GM18858 (cell line): ENCODE results near the gene ARRB2.

Experiments
- ATAC-seq: cut with Tn5 transposase; IDR thresholded peaks from one replicate; pipeline ENCODE4 v1.9.1; 2021; ENCODE audit not compliant: unreplicated experiment

Gene ARRB2

DNA sequence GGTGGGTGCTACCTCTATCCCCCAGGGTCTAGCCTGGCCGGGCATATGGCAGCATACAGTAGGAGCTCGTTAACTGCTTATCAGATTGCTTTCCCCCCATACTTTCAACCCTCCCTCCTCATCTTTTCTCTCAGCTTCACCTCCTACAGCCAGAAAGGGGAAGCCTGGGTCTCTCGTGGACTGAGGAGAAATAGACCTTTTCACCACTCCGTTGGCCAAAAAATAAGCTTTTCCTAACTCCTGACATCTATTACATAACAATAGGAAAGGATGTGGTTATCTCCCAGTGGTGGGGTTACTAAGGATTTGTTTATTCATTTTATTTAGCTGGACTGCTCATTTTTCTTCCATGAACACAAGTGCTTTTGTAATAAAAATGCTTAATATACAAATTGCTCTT lies 38.3 kb downstream of the ARRB2 start:
- no peak for ATAC-seq

DNA sequence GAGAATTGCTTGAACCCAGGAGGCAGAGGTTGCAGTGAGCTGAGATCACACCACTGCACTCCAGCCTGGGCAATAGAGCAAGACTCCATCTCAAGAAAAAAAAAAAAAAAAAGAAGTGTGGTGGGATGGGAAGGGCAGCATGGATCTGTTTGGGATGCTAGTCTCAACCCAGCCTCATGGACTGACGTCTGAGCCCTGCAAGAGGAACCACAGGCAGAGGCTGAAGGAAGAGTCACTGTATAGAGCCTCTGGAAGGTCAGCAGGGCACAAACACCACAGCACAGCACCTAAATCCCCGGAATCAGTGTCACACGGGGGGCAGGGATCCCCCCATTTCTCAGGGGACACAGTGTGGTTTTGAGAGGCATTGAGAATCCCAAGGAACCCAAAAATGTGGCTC lies 40.2 kb downstream of the ARRB2 start:
- ATAC-seq = no peak

DNA sequence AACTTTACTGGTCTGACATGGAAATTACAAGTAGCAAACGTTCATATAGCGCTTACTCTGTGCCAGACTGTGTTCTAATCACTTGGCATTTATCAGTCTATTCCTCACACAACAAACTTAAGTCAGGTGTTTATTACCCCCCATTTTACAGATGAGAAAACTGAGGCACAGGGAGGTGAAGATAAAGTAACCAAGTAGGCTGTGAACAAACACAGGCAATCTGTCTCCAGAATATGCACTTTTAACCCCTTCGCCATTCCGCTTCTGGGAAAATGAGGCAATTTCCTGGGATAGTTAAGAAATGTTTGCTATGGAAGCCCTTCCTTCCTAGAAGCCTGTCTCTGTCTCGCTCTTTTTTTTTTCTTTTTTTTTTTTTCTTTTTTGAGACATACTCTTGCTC lies 41.5 kb downstream of the ARRB2 start:
- no peak for ATAC-seq

DNA sequence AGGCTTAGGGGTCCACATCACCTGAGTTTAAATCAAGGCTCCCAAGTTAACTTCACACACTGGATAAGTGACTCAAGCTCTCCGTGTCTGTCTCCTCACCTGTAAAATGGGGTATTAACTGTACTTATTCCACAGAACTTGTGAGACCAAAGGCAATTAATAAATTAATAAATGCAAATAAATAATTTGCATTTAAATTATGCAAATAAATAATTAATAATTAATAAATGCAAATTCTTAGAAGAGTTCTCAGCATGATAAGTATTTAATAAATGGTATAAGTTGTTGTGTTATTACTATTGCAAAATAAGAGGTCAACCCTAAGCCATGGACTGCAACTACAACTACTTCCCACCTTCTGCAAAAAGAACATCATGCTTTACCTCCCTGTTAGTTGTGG lies 43.0 kb downstream of the ARRB2 start:
- no peak for ATAC-seq

DNA sequence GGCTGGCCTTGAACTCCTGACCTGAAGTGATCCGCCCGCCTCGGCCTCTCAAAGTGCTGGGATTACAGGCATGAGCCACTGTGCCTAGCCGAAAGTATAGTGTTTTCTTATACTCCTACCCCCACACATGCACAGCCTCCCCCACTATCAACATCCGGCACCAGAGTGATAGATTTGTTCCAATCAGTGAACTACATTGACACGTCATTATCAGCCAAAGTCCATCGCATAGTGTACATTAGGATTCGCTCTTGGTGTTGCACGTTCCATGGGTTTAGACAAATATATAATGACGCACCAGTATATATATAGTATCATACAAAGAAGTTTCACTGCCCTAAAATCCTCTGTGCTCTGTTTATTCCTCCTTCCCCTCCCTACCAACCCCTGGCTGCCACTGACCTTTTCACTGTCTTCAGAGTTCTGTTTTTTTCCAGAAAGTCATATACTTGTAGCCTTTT lies 49.4 kb downstream of the ARRB2 start:
- no peak for ATAC-seq

DNA sequence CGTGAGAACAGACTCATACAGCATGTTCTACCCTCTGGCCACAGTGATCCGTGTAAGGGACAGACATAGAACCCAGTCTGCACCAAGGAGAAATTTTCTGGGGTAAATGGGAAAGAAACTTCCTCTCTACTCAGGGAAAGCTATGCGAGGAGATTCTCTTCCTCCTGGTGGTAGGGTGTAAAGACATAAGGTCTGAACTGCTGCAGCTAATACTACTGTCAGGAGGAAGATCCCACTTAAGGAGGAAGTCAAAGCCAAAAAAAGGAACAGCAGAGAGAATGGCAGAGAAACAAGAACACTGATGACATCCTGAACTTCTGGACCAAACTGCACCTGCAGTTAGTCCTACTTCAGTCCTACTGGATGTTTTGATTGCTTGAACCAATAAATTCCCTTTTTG lies 54.2 kb downstream of the ARRB2 start:
- ATAC-seq = no peak

DNA sequence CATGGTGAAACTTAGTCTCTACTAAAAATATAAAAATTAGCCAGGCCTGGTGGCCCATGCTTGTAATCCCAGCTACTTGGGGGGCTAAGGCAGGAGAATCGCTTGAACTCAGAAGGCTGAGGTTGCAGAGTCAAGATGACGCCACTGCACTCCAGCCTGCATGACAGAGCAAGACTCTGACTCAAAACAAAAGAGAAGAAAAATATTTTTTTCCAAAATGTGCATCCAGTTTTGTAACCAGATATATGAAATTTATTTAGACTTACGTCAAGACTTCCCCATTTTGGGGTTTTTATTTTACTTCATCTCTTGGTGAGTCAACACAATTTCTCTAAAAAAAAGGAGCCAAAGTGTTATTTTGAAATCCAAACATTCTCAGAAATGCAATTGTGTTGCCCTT lies 55.8 kb downstream of the ARRB2 start:
- no peak for ATAC-seq

DNA sequence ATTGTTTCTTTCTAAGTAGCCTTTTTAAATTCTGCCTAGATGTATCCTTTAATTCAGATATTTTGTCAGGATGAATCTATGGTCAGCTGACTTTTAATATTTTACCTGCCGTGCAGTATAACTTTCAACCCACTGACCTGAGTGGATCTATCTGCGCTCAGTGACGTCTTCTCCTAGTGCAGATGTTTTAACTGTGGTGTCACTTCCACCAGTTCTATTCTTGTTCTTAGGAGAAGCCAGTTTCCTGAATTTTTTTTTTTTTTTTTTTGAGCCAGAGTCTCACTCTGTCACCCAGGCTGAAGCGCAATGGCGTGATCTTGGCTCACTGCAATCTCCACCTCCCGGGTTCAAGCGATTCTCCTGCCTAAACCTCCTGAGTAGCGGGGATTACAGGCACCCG lies 56.3 kb downstream of the ARRB2 start:
- ATAC-seq = no peak

DNA sequence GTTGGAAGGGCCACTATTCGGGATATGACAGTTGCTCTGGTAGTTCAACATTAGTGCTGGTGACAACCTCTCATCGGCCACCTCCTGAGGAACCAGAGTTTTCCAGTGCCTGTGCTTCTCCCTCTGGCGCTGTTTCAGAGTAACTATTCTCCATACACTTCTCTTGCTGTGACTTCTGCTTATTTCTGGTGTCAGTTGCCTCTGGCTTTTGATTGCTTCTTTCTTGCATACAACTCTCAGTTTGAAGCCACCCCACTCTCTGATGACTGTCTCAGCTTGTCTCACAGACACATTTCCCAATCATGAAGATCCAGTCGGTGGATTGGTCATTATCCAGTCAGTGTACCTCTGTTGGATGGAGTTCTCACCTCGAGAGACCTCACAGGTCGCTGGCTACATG lies 57.9 kb downstream of the ARRB2 start:
- ATAC-seq = no peak

DNA sequence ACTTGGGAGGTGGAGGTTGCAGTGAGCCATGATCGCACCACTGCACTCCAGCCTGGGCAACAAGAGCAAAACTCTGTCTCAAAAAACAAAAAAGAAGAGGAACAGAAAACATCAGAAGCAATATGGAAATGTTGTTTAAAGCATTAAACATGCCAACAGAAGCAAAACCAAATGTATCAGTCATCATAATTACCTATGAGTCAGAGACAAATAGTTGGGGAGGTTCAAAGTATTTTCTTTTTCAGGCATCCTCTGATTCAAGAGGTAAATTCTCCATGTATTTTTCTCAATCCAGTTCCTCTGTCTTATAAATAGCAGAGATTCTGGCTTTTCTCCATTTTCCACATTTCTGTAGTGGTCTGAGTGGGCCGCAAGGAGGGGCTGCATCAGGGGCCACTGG lies 59.2 kb downstream of the ARRB2 start:
- no peak for ATAC-seq
